Gastroesophageal sphincter (tissue), 3 donors: ENCODE measurements around the gene SDSL.

Experiments used
- EP300 ChIP-seq: sonication (generic); formaldehyde crosslinking; IDR thresholded peaks from one replicate; pipeline ENCODE4 v1.6.1; 2017; ENCODE audit warnings: antibody characterized with exemption, mild to moderate bottlenecking
- POLR2A ChIP-seq, 2 donors: fragments of 450-650 bp; IDR thresholded peaks; one replicate each; pipeline ENCODE4 v1.6.1; 2017; ENCODE audit warnings: antibody characterized with exemption in 2 of 2, mild to moderate bottlenecking in 2 of 2, moderate library complexity in 1 of 2
- POLR2AphosphoS5 ChIP-seq: sonication (generic); formaldehyde crosslinking; IDR thresholded peaks from one replicate; pipeline ENCODE4 v1.6.1; 2017; ENCODE audit warnings: antibody characterized with exemption
- TF ChIP-seq, protein P1 (sequence below), 4 experiments: fragments of 200-600 bp in 2 of 4; fragments of 450-650 bp in 2 of 4; sonication (generic) in 1 of 4; IDR thresholded peaks; one replicate each; pipeline ENCODE4 v1.5.1; 2017 to 2019; ENCODE audit warnings: antibody characterized with exemption in 4 of 4, mild to moderate bottlenecking in 2 of 4, moderate library complexity in 2 of 4

DNA sequence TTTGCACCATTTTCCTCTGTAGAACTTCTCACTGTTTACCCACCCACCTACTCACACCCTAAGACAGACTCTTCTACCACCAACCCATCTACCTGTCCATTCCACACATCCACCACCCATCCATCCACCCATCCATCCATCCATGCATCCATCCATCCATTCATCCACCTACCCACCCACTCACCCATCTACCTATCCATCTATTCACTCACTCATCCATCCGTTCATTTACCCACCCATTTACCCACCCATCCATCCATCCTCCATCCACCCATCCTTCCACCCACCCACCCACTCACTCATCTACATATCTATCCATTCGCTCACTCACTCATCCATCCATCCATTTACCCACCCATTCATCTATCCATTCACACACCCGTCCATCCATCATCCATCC lies 48.7 kb upstream of the SDSL start:
- TF ChIP-seq, protein P1, sequence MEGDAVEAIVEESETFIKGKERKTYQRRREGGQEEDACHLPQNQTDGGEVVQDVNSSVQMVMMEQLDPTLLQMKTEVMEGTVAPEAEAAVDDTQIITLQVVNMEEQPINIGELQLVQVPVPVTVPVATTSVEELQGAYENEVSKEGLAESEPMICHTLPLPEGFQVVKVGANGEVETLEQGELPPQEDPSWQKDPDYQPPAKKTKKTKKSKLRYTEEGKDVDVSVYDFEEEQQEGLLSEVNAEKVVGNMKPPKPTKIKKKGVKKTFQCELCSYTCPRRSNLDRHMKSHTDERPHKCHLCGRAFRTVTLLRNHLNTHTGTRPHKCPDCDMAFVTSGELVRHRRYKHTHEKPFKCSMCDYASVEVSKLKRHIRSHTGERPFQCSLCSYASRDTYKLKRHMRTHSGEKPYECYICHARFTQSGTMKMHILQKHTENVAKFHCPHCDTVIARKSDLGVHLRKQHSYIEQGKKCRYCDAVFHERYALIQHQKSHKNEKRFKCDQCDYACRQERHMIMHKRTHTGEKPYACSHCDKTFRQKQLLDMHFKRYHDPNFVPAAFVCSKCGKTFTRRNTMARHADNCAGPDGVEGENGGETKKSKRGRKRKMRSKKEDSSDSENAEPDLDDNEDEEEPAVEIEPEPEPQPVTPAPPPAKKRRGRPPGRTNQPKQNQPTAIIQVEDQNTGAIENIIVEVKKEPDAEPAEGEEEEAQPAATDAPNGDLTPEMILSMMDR (IDR thresholded peaks at IDR 0.05), result no peak
- no peak for TF ChIP-seq POLR2A (IDR thresholded peaks at IDR 0.05)
- no peak for TF ChIP-seq POLR2AphosphoS5
- no peak for TF ChIP-seq EP300
